ENCODE data around the gene ACTR1B.

DNA sequence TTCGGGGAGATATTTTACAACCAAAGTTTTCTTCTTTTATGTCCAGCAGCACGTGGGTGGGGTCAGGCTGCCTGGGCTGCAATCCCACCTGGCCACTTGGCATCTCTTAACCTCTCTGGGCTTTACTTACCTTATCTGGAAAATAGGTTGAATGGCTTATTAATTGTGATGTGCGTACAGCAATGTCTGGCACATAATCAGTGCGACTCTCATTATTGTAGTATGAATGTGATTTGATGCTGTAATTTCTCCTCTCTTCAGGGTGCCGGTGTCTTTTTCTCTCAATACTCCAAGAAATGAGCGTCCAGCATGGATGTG, 47.5 kb upstream of the ACTR1B start:
- TF ChIP-seq, protein P1, sequence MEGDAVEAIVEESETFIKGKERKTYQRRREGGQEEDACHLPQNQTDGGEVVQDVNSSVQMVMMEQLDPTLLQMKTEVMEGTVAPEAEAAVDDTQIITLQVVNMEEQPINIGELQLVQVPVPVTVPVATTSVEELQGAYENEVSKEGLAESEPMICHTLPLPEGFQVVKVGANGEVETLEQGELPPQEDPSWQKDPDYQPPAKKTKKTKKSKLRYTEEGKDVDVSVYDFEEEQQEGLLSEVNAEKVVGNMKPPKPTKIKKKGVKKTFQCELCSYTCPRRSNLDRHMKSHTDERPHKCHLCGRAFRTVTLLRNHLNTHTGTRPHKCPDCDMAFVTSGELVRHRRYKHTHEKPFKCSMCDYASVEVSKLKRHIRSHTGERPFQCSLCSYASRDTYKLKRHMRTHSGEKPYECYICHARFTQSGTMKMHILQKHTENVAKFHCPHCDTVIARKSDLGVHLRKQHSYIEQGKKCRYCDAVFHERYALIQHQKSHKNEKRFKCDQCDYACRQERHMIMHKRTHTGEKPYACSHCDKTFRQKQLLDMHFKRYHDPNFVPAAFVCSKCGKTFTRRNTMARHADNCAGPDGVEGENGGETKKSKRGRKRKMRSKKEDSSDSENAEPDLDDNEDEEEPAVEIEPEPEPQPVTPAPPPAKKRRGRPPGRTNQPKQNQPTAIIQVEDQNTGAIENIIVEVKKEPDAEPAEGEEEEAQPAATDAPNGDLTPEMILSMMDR (conservative IDR thresholded peaks at IDR 0.05; ENCODE audit: low read depth in 2 of 2) = no peak
- TF ChIP-seq EZH2 (IDR thresholded peaks at IDR 0.05; ENCODE audit: low read depth, unreplicated experiment) (no peak), POLR2AphosphoS5 (IDR thresholded peaks at IDR 0.05; ENCODE audit: low read depth) (no peak), CREB1 (CRISPR knock-in tag; IDR thresholded peaks at IDR 0.05; ENCODE audit: low read depth) (no peak)
- TF ChIP-seq, protein P2, sequence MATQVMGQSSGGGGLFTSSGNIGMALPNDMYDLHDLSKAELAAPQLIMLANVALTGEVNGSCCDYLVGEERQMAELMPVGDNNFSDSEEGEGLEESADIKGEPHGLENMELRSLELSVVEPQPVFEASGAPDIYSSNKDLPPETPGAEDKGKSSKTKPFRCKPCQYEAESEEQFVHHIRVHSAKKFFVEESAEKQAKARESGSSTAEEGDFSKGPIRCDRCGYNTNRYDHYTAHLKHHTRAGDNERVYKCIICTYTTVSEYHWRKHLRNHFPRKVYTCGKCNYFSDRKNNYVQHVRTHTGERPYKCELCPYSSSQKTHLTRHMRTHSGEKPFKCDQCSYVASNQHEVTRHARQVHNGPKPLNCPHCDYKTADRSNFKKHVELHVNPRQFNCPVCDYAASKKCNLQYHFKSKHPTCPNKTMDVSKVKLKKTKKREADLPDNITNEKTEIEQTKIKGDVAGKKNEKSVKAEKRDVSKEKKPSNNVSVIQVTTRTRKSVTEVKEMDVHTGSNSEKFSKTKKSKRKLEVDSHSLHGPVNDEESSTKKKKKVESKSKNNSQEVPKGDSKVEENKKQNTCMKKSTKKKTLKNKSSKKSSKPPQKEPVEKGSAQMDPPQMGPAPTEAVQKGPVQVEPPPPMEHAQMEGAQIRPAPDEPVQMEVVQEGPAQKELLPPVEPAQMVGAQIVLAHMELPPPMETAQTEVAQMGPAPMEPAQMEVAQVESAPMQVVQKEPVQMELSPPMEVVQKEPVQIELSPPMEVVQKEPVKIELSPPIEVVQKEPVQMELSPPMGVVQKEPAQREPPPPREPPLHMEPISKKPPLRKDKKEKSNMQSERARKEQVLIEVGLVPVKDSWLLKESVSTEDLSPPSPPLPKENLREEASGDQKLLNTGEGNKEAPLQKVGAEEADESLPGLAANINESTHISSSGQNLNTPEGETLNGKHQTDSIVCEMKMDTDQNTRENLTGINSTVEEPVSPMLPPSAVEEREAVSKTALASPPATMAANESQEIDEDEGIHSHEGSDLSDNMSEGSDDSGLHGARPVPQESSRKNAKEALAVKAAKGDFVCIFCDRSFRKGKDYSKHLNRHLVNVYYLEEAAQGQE (IDR thresholded peaks at IDR 0.05; ENCODE audit: unreplicated experiment) = no peak

Data from GM23338 (cell line).